Panc1 (cell line): ENCODE measurements around the gene ACSL5.

Experiments
- REST ChIP-seq, 2 experiments: IDR thresholded peaks; 2 replicates each; pipeline ENCODE4 v1.6.1; 2011 to 2012; ENCODE audit warnings: low read depth in 2 of 2, control low read depth in 1 of 2, low read length in 1 of 2, mild to moderate bottlenecking in 1 of 2, moderate library complexity in 1 of 2; ENCODE audit not compliant: insufficient read depth in 1 of 2
- TF ChIP-seq, protein P1 (sequence below): fragments of 450-650 bp; IDR thresholded peaks from 2 replicates; pipeline ENCODE4 v1.5.1; 2017; ENCODE audit warnings: mild to moderate bottlenecking

GRCh38 chr10:112345202-112345601, 28.7 kb upstream of the ACSL5 start:
- TF ChIP-seq, protein P1, sequence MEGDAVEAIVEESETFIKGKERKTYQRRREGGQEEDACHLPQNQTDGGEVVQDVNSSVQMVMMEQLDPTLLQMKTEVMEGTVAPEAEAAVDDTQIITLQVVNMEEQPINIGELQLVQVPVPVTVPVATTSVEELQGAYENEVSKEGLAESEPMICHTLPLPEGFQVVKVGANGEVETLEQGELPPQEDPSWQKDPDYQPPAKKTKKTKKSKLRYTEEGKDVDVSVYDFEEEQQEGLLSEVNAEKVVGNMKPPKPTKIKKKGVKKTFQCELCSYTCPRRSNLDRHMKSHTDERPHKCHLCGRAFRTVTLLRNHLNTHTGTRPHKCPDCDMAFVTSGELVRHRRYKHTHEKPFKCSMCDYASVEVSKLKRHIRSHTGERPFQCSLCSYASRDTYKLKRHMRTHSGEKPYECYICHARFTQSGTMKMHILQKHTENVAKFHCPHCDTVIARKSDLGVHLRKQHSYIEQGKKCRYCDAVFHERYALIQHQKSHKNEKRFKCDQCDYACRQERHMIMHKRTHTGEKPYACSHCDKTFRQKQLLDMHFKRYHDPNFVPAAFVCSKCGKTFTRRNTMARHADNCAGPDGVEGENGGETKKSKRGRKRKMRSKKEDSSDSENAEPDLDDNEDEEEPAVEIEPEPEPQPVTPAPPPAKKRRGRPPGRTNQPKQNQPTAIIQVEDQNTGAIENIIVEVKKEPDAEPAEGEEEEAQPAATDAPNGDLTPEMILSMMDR = no peak
- TF ChIP-seq REST (IDR thresholded peaks at IDR 0.05; ENCODE audit: insufficient read depth in 1 of 2, low read depth in 2 of 2, low read length in 1 of 2) = no peak
